PFSK-1 (cell line): ENCODE data around the gene PHLDA3.

Experiments
- FOXP2 ChIP-seq: optimal IDR thresholded peaks from 2 replicates; pipeline ENCODE3; 2011; ENCODE audit warnings: borderline replicate concordance, control low read depth, inconsistent platforms; ENCODE audit not compliant: insufficient read depth; ENCODE audit errors: extremely low read length, extremely low read depth
- POLR2AphosphoS5 ChIP-seq: IDR thresholded peaks from 2 replicates; pipeline ENCODE4 v1.6.1; 2012; ENCODE audit warnings: low read depth, mild to moderate bottlenecking, control low read depth, low read length, moderate library complexity
- SIN3A ChIP-seq: IDR thresholded peaks from 2 replicates; pipeline ENCODE4 v1.6.1; 2012; ENCODE audit warnings: mild to moderate bottlenecking, low read length, moderate library complexity, borderline replicate concordance; ENCODE audit not compliant: insufficient read depth
- TAF1 ChIP-seq: IDR thresholded peaks from 2 replicates; pipeline ENCODE4 v1.6.1; 2012; ENCODE audit warnings: low read length, control low read depth, borderline replicate concordance; ENCODE audit not compliant: insufficient read depth
- TF ChIP-seq, protein P1 (sequence below), 2 experiments: IDR thresholded peaks; 2 replicates each; pipeline versions ENCODE4 v1.6.1 to v1.8.0; 2011 to 2012; ENCODE audit warnings: low read depth in 2 of 2, low read length in 2 of 2, control low read depth in 1 of 2, inconsistent platforms in 1 of 2, mild to moderate bottlenecking in 1 of 2, moderate library complexity in 1 of 2; ENCODE audit not compliant: insufficient read depth in 1 of 2

DNA sequence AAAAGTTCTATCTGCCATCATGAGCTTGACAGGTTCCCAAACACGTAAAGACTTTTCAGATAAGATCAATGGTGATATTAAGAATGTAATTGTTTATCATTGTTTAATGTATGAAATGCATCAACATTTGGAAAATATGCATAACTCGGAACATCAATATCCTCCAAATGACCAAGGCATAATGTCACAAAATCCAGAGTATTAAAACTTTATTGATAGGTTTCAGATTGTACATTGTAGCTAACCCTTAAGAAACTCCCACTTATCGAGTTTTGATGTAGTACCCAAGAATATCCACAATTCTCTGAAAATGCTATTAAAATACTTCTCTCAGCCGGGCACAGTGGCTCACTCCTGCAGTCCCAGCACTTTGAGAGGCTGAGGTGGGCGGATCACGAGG, 35.4 kb downstream of the PHLDA3 start:
- TF ChIP-seq TAF1 = no peak
- no peak for TF ChIP-seq POLR2AphosphoS5
- TF ChIP-seq, protein P1, sequence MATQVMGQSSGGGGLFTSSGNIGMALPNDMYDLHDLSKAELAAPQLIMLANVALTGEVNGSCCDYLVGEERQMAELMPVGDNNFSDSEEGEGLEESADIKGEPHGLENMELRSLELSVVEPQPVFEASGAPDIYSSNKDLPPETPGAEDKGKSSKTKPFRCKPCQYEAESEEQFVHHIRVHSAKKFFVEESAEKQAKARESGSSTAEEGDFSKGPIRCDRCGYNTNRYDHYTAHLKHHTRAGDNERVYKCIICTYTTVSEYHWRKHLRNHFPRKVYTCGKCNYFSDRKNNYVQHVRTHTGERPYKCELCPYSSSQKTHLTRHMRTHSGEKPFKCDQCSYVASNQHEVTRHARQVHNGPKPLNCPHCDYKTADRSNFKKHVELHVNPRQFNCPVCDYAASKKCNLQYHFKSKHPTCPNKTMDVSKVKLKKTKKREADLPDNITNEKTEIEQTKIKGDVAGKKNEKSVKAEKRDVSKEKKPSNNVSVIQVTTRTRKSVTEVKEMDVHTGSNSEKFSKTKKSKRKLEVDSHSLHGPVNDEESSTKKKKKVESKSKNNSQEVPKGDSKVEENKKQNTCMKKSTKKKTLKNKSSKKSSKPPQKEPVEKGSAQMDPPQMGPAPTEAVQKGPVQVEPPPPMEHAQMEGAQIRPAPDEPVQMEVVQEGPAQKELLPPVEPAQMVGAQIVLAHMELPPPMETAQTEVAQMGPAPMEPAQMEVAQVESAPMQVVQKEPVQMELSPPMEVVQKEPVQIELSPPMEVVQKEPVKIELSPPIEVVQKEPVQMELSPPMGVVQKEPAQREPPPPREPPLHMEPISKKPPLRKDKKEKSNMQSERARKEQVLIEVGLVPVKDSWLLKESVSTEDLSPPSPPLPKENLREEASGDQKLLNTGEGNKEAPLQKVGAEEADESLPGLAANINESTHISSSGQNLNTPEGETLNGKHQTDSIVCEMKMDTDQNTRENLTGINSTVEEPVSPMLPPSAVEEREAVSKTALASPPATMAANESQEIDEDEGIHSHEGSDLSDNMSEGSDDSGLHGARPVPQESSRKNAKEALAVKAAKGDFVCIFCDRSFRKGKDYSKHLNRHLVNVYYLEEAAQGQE (IDR thresholded peaks at IDR 0.05; ENCODE audit: insufficient read depth in 1 of 2, low read depth in 2 of 2, low read length in 2 of 2) = no peak
- TF ChIP-seq SIN3A = no peak
- TF ChIP-seq FOXP2 = no peak
